Heart right ventricle (tissue), 16 donors: ENCODE results near the gene KCNJ14. TPM values are rescaled to one million over a fixed set of nuclear protein-coding genes. Genes with fewer than 3 reads are reported as not detected.

ENCODE experiments used
- ATAC-seq, 8 donors: fragments of 200-7000 bp; cut with Tn5 transposase; one replicate each; pipeline ENCODE4 v1.9.1; 2020; ENCODE audit warnings: mild to moderate bottlenecking in 8 of 8, moderate library complexity in 8 of 8, moderate number of reproducible peaks in 1 of 8
- DNase-seq, 2 donors: peaks; one replicate each; pipeline ENCODE4 v3.0.0-alpha.2; 2020
- H3K27ac ChIP-seq, 10 donors: fragments of 200-600 bp; sonication (generic) in 2 of 10; one replicate each; pipeline versions ENCODE4 v1.5.0 to v1.8.0; 2020 to 2022; ENCODE audit warnings: mild to moderate bottlenecking in 3 of 10
- H3K27me3 ChIP-seq, 7 donors: fragments of 200-600 bp; one replicate each; pipeline ENCODE4 v1.8.0; 2021 to 2022; ENCODE audit warnings: mild to moderate bottlenecking in 2 of 7
- H3K36me3 ChIP-seq, 9 donors: fragments of 200-600 bp; sonication (generic) in 1 of 9; one replicate each; pipeline versions ENCODE4 v1.5.0 to v1.8.0; 2020 to 2022; ENCODE audit warnings: mild to moderate bottlenecking in 2 of 9
- H3K4me1 ChIP-seq, 9 donors: fragments of 200-600 bp; sonication (generic) in 1 of 9; one replicate each; pipeline versions ENCODE4 v1.5.0 to v1.8.0; 2020 to 2022; ENCODE audit warnings: mild to moderate bottlenecking in 4 of 9
- H3K4me3 ChIP-seq, 10 donors: fragments of 200-600 bp; sonication (generic) in 2 of 10; one replicate each; pipeline versions ENCODE4 v1.5.0 to v1.8.0; 2020 to 2022; ENCODE audit warnings: mild to moderate bottlenecking in 7 of 10, moderate library complexity in 2 of 10
- H3K9me3 ChIP-seq, 11 donors: fragments of 200-600 bp in 10 of 11; sonication (generic) in 2 of 11; one replicate each; pipeline versions ENCODE4 v1.5.0 to v1.8.0; 2013 to 2022; ENCODE audit warnings: mild to moderate bottlenecking in 2 of 11, control low read depth in 1 of 11, moderate library complexity in 1 of 11
- CTCF ChIP-seq, 9 donors: fragments of 200-600 bp; sonication (generic) in 2 of 9; IDR thresholded peaks; one replicate each; pipeline versions ENCODE4 v1.5.0 to v1.8.0; 2021 to 2022; ENCODE audit warnings: antibody characterized with exemption in 9 of 9, mild to moderate bottlenecking in 5 of 9, moderate library complexity in 1 of 9
- WGBS, 2 donors: extraction: QIAGEN DNeasy Blood & Tissue Kit; methylation state at CpG; one replicate each; pipeline ENCODE4 v1.1.7; 2013; ENCODE audit warnings: inconsistent platforms in 1 of 2; 5-methylcytosine and 5-hydroxymethylcytosine counted together
- intact Hi-C, 10 donors: fragments of 100-400 bp; cut with DNase I; formaldehyde crosslinking; loops; one replicate each; pipeline versions ENCODE4 v1.11.1 to v1.14.2; 2022
- polyA plus RNA-seq, 2 donors: library from polyadenylated mRNA; stranded (reverse); fragments of 200-250 nt; gene quantifications; one replicate each; pipeline ENCODE4 v1.2.3, GENCODE V29; 2013
- total RNA-seq, 10 donors: library from RNA; stranded (reverse); fragmentation: NEBNext Ultra II Directional in 3 of 10; extraction: Animal tissue kit (Norgen Biotek cat#: 25700) in 3 of 10; gene quantifications; one replicate each; pipeline versions ENCODE4 v1.2.1 to v1.2.4, GENCODE V29; 2021 to 2023
- donor health status: Arrhythmogenic right ventricular cardiomyopathy.
- donor health status: ischemic (EF 13 %, LVEDD 7.1; RV severe dilation, severe dysfunction).
- donor health status: healthy with polysubstance abuse.
- donor health status: DM: no; HTN: yes; CAD: no.
- donor health status: DM: no; HTN: no; CAD: no.
- donor health status: ischemic (EF 25% LVEDD 6.9; RV normal size, moderate dysfunction).
- donor health status: ischemic (EF 25% LVEDD 5.7; RV mildly dilated, moderate dysfunction).
- donor health status: healthy.
- donor health status: DM: yes; HTN: yes; CAD: no.
- donor health status: Ischemic cardiomyopathy.
- donor health status: ischemic (EF 35%, LVEDD 5.7; RV mildly dilated, moderate dysfunction).
- donor health status: nonischemic (EF 11% LVEDD 7.7; RV severe dilation, severe dysfunction).
- donor health status: DM: yes; HTN: yes; CAD: no.
- donor health status: PGD.
- donor health status: ischemic (EF 29% LVEDD 5.4; RV normal size, mild dysfunction).
- donor health status: nonischemic (EF 23%, LVEDD 6.1; RV moderate dilation, normal function).

The KCNJ14 gene
- total and polyA plus RNA-seq, 12 donors: 0.13 to 0.52 (median 0.30) TPM

GRCh38 chr19:48512504-48513288 lies 57.3 kb downstream of the KCNJ14 start:
- WGBS, 2 donors: 45 to 46% methylated on average over 19 of the region's 19 CpGs
- ATAC-seq (no peak), DNase-seq (no peak)
- H3K36me3 ChIP-seq: no peaks in the 10 kb centered on the region
- no peak for TF ChIP-seq CTCF (IDR thresholded peaks at IDR 0.05)
- H3K4me1 ChIP-seq: peaks cover 0 to 27% (median 12%) of the 10 kb centered on the region in 9 donors
- peak overlapping the region in 3 of 10 donors; percentile 42 to 66 (median 64) for H3K4me3 ChIP-seq
- H3K27me3 ChIP-seq: peaks cover 4 to 48% (median 35%) of the 10 kb centered on the region in 7 donors
- intact Hi-C loops: loop anchor here in 2 of 10 donors (5.0 kb wide), 1 partner anchor 70 kb away; no protein-coding TSS in a partner anchor
- H3K27ac ChIP-seq: no peak overlapping the region
- H3K9me3 ChIP-seq: no peaks in the 10 kb centered on the region

- H3K4me3 ChIP-seq: peak overlapping the region; percentile 42 to 66 (median 60)
- no peaks in the 10 kb centered on the region for H3K36me3 ChIP-seq
- intact Hi-C loops: loop anchor here in 2 of 10 donors (5.0 kb wide), 1 partner anchor 69 kb away; no protein-coding TSS in a partner anchor
- no peaks in the 10 kb centered on the region for H3K9me3 ChIP-seq
- no peak for TF ChIP-seq CTCF (IDR thresholded peaks at IDR 0.05)
- H3K27ac ChIP-seq: peak overlapping the region in 3 of 10 donors; percentile 27 to 56 (median 28)
- WGBS, 2 donors: 3 to 5% methylated on average over 54 of the region's 54 CpGs
- DNase-seq: peak; percentile 47 to 66
- peaks cover 4 to 48% (median 35%) of the 10 kb centered on the region in 7 donors for H3K27me3 ChIP-seq
- peak; percentile 69 to 88 (median 78) for ATAC-seq
- H3K4me1 ChIP-seq: peaks cover 0 to 27% (median 12%) of the 10 kb centered on the region in 9 donors
Measured at GRCh38 chr19:48513289-48514122, 58.1 kb downstream of the KCNJ14 start.

GRCh38 chr19:48514123-48514458 lies 58.7 kb downstream of the KCNJ14 start:
- Histone ChIP-seq H3K36me3 (no peaks in the 10 kb centered on the region), H3K27ac (no peak overlapping the region), H3K27me3 (peaks cover 4 to 48% (median 35%) of the 10 kb centered on the region in 7 donors), H3K9me3 (no peaks in the 10 kb centered on the region), H3K4me3 (peak overlapping the region in 7 of 10 donors; percentile 42 to 66 (median 62)), H3K4me1 (peaks cover 0 to 27% (median 12%) of the 10 kb centered on the region in 9 donors)
- ATAC-seq: no peak
- no peak for TF ChIP-seq CTCF (IDR thresholded peaks at IDR 0.05)
- DNase-seq: no peak
- 30 to 39% methylated on average over 11 of the region's 11 CpGs for WGBS, 2 donors
- intact Hi-C loops: loop anchor here in 2 of 10 donors (5.0 kb wide), 1 partner anchor 68 kb away; no protein-coding TSS in a partner anchor

- Histone ChIP-seq H3K9me3 (no peaks in the 10 kb centered on the region), H3K27ac (no peak overlapping the region), H3K4me3 (no peak overlapping the region), H3K27me3 (peaks cover 4 to 36% (median 27%) of the 10 kb centered on the region in 7 donors), H3K36me3 (no peaks in the 10 kb centered on the region), H3K4me1 (peaks cover 0 to 14% (median 7%) of the 10 kb centered on the region in 9 donors)
- WGBS, 2 donors: 59 to 76% methylated on average over 8 of the region's 8 CpGs
- DNase-seq (no peak), ATAC-seq (no peak)
- TF ChIP-seq CTCF (IDR thresholded peaks at IDR 0.05): no peak
- intact Hi-C loops: no loop called here
Measured at GRCh38 chr19:48516536-48516935, 61.2 kb downstream of the KCNJ14 start.
